GM18502 (cell line): ENCODE data around the gene HLA-DQB2.
"Not testable (repeated sequence)": the region's sequence is repeated elsewhere in the genome, so short reads cannot be mapped to it uniquely, and the experiment has no call there.

ENCODE experiments used
- ATAC-seq: cut with Tn5 transposase; IDR thresholded peaks from one replicate; pipeline ENCODE4 v1.9.1; 2021; ENCODE audit warnings: mild to moderate bottlenecking; ENCODE audit not compliant: unreplicated experiment, poor library complexity

The HLA-DQB2 gene

GRCh38 chr6:32763421-32763820 is at the start of gene HLA-DQB2:
Gene HLA-DQB2, minus strand, starts transcription at chr6:32763532. Its CDS starts 62 bp downstream, at chr6:32763470.
- no peak for ATAC-seq

- no peak for ATAC-seq
Observed at GRCh38 chr6:32809171-32809570, 45.8 kb upstream of the HLA-DQB2 start.

GRCh38 chr6:32807020-32807580 is 43.8 kb upstream of the HLA-DQB2 start:
- no peak for ATAC-seq

GRCh38 chr6:32805404-32805803 is 42.1 kb upstream of the HLA-DQB2 start:
- not testable (repeated sequence) for ATAC-seq

- no peak for ATAC-seq
Observed at GRCh38 chr6:32803416-32803815, 40.1 kb upstream of the HLA-DQB2 start.

- no peak for ATAC-seq
Observed at GRCh38 chr6:32799740-32800139, 36.4 kb upstream of the HLA-DQB2 start.

GRCh38 chr6:32799168-32799567 is 35.8 kb upstream of the HLA-DQB2 start:
- ATAC-seq, result no peak

GRCh38 chr6:32796848-32797776 is 33.8 kb upstream of the HLA-DQB2 start:
- no peak for ATAC-seq

GRCh38 chr6:32794510-32794909 is 31.2 kb upstream of the HLA-DQB2 start:
- ATAC-seq, result no peak

- no peak for ATAC-seq
Observed at GRCh38 chr6:32792901-32793435, 29.6 kb upstream of the HLA-DQB2 start.

- no peak for ATAC-seq
Observed at GRCh38 chr6:32790306-32790705, 27.0 kb upstream of the HLA-DQB2 start.

- ATAC-seq, result no peak
Observed at GRCh38 chr6:32785781-32786533, 22.6 kb upstream of the HLA-DQB2 start.

GRCh38 chr6:32782923-32783322 is 19.6 kb upstream of the HLA-DQB2 start:
- not testable (repeated sequence) for ATAC-seq

GRCh38 chr6:32779036-32779435 is 15.7 kb upstream of the HLA-DQB2 start:
- ATAC-seq, result no peak

- no peak for ATAC-seq
Observed at GRCh38 chr6:32775071-32775470, 11.7 kb upstream of the HLA-DQB2 start.

GRCh38 chr6:32774426-32774825 is 11.1 kb upstream of the HLA-DQB2 start:
- no peak for ATAC-seq

GRCh38 chr6:32772656-32773055 is 9.3 kb upstream of the HLA-DQB2 start:
- ATAC-seq, result no peak

GRCh38 chr6:32764048-32764447 is 716 bp upstream of the HLA-DQB2 start:
- no peak for ATAC-seq

- ATAC-seq, result no peak
Observed at GRCh38 chr6:32761548-32761947, 1.8 kb downstream of the HLA-DQB2 start.

- ATAC-seq, result no peak
Observed at GRCh38 chr6:32761072-32761471, 2.3 kb downstream of the HLA-DQB2 start.

- ATAC-seq, result no peak
Observed at GRCh38 chr6:32759669-32760068, 3.7 kb downstream of the HLA-DQB2 start.
